ENCODE measurements around the gene ZAP70. TPM values are rescaled to one million over a fixed set of nuclear protein-coding genes. Genes with fewer than 3 reads are reported as not detected.

Gene ZAP70
- total and polyA plus RNA-seq, 2 donors (not counting 1 experiment from before 2014, with no cell fraction given): 3.4 to 20.5 TPM

DNA sequence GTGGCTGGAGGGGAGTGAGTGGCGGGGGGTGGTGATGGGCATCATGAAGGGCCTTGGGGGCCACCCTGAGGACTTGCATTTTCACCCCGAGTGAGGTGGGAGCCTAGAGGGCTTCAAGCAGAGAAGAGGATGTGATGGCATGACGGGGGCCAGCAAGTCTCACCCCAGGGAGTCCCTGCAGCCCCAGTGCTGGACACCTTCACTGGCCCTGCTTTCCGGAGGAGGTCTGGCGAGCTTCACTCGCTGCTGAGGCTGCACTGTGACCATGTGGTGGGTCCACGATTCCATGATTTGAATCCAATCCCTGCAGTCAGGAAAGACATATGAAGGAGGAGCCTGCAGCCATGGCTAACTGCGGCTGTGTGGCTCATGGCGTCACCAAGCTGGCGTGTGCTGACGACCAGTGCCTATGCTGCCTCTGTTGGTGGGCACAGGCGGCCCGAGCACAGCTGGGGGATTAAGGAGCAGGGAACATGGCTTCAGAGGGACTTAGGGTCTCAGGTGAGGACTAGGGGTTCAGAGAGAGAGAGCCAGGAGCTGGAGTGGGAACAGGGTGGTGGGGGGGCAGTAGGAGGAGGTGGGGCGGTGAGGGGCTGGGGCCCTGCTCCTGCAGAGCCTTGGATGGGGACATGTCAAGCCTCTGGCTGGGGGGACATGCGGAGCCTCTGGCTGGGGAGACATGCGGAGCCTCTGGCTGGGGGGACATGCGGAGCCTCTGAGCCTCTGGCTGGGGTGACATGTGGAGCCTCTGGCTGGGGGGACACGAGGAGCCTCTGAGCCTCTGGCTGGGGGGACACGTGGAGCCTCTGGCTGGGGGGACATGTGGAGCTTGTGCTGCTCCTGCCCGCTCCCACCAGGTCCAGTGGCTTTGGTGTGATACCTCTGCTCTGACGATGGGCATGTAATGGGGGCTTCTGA lies 3.6 kb downstream of the ZAP70 start:
- Mint-ChIP-seq H3K27me3 (no peaks in the 10 kb centered on the region), H3K4me1 (peaks cover 39% of the 10 kb centered on the region), H3K4me3 (no peak overlapping the region), H3K27ac (peak overlapping the region; percentile 80), H3K9me3 (ENCODE audit: insufficient read depth) (no peaks in the 10 kb centered on the region)
- Histone ChIP-seq H3K9me3 (ENCODE audit: control extremely low read depth in 1 of 3, control insufficient read depth in 2 of 3, insufficient read depth in 1 of 3, low read length in 2 of 3) (peaks cover 0 to 15% (median 0%) of the 10 kb centered on the region in 3 donors), H3K79me2 (ENCODE audit: control insufficient read depth, insufficient read depth, low read length) (peaks cover 14% of the 10 kb centered on the region), H3K9ac (ENCODE audit: low read length) (no peak overlapping the region), H3K27me3 (replicated peaks in 1 of 4; ENCODE audit: control extremely low read depth in 1 of 4, control insufficient read depth in 3 of 4, insufficient read depth in 4 of 4, low read length in 3 of 4) (no peaks in the 10 kb centered on the region), H4K20me1 (ENCODE audit: control insufficient read depth, insufficient read depth, low read length, poor library complexity, severe bottlenecking) (no peaks in the 10 kb centered on the region), H3K4me2 (replicated peaks; ENCODE audit: low read depth, low read length, poor library complexity, severe bottlenecking) (no peak overlapping the region), H3K4me3 (ENCODE audit: control extremely low read depth in 1 of 5, extremely low read depth in 1 of 5, insufficient read depth in 1 of 5, low read depth in 2 of 5, low read length in 4 of 5) (no peak overlapping the region), H2AFZ (ENCODE audit: insufficient read depth, low read depth, low read length, poor library complexity, severe bottlenecking) (no peak overlapping the region), H3K36me3 (replicated peaks in 1 of 2; ENCODE audit: control extremely low read depth in 1 of 2, control insufficient read depth in 1 of 2, extremely low read depth in 1 of 2, insufficient read depth in 2 of 2, low read length in 1 of 2) (no peaks in the 10 kb centered on the region), H3K27ac (ENCODE audit: low read length in 2 of 2) (no peak overlapping the region), H3K4me1 (ENCODE audit: control insufficient read depth in 2 of 2, insufficient read depth in 2 of 2, low read length in 2 of 2) (peaks cover 31 to 32% of the 10 kb centered on the region in 2 donors)
- ATAC-seq (ENCODE audit: low read depth) (no peak), DNase-seq (no peak)
- 95% methylated on average over 21 of the region's 21 CpGs for WGBS (ENCODE audit: insufficient coverage)
- ChIA-PET CTCF (interaction anchor here (0.5 to 1.5 kb wide), 3 partner anchors 11 to 668 kb away, joined by 3 to 6 read pairs (median 4); no protein-coding TSS in a partner anchor), POLR2A (no interaction called here)
- no peak for TF ChIP-seq EZH2 (IDR thresholded peaks at IDR 0.05; ENCODE audit: borderline replicate concordance, insufficient read depth, low read depth, low read length, poor library complexity, severe bottlenecking)
- TF ChIP-seq, protein P1, sequence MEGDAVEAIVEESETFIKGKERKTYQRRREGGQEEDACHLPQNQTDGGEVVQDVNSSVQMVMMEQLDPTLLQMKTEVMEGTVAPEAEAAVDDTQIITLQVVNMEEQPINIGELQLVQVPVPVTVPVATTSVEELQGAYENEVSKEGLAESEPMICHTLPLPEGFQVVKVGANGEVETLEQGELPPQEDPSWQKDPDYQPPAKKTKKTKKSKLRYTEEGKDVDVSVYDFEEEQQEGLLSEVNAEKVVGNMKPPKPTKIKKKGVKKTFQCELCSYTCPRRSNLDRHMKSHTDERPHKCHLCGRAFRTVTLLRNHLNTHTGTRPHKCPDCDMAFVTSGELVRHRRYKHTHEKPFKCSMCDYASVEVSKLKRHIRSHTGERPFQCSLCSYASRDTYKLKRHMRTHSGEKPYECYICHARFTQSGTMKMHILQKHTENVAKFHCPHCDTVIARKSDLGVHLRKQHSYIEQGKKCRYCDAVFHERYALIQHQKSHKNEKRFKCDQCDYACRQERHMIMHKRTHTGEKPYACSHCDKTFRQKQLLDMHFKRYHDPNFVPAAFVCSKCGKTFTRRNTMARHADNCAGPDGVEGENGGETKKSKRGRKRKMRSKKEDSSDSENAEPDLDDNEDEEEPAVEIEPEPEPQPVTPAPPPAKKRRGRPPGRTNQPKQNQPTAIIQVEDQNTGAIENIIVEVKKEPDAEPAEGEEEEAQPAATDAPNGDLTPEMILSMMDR (IDR thresholded peaks at IDR 0.05): no peak
- intact Hi-C loops (cut with micrococcal nuclease): no loop called here

DNA sequence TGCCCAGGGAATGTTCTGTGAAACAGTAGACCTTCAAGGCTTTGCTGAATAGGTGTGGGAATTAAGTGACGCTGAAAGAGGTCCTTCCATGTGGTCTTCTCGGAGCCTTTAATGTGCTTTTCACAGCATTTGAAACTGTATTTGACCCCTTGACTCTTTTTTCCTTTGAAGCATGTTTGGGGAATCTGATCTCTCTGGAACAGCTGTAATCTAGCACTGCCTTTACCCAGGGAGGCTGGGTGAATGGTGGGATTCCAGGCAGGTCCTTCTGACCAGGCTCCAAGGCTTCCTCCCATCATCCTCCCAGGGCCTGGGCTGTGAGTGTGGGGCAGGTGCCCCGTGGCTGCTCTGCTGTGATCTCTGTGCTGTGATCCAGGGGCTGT lies 4.2 kb downstream of the ZAP70 start:
- Histone ChIP-seq H4K20me1 (ENCODE audit: control insufficient read depth, insufficient read depth, low read length, poor library complexity, severe bottlenecking) (no peaks in the 10 kb centered on the region), H3K36me3 (replicated peaks in 1 of 2; ENCODE audit: control extremely low read depth in 1 of 2, control insufficient read depth in 1 of 2, extremely low read depth in 1 of 2, insufficient read depth in 2 of 2, low read length in 1 of 2) (no peaks in the 10 kb centered on the region), H2AFZ (ENCODE audit: insufficient read depth, low read depth, low read length, poor library complexity, severe bottlenecking) (peak overlapping the region; percentile 90), H3K9ac (ENCODE audit: low read length) (no peak overlapping the region), H3K4me2 (replicated peaks; ENCODE audit: low read depth, low read length, poor library complexity, severe bottlenecking) (peak overlapping the region; percentile 73), H3K27ac (ENCODE audit: low read length in 2 of 2) (peak overlapping the region in 1 of 2 donors; percentile 60), H3K4me1 (ENCODE audit: control insufficient read depth in 2 of 2, insufficient read depth in 2 of 2, low read length in 2 of 2) (peaks cover 31 to 32% of the 10 kb centered on the region in 2 donors), H3K79me2 (ENCODE audit: control insufficient read depth, insufficient read depth, low read length) (peaks cover 14% of the 10 kb centered on the region), H3K4me3 (ENCODE audit: control extremely low read depth in 1 of 5, extremely low read depth in 1 of 5, insufficient read depth in 1 of 5, low read depth in 2 of 5, low read length in 4 of 5) (no peak overlapping the region), H3K9me3 (ENCODE audit: control extremely low read depth in 1 of 3, control insufficient read depth in 2 of 3, insufficient read depth in 1 of 3, low read length in 2 of 3) (peaks cover 0 to 15% (median 0%) of the 10 kb centered on the region in 3 donors), H3K27me3 (replicated peaks in 1 of 4; ENCODE audit: control extremely low read depth in 1 of 4, control insufficient read depth in 3 of 4, insufficient read depth in 4 of 4, low read length in 3 of 4) (no peaks in the 10 kb centered on the region)
- DNase-seq (no peak), ATAC-seq (ENCODE audit: low read depth) (no peak)
- CTCF ChIA-PET: interaction anchor here (0.5 to 1.5 kb wide), 4 partner anchors 10 to 668 kb away, joined by 3 to 12 read pairs (median 5); no protein-coding TSS in a partner anchor
- Mint-ChIP-seq H3K4me3 (peak overlapping the region; percentile 29), H3K9me3 (ENCODE audit: insufficient read depth) (no peaks in the 10 kb centered on the region), H3K4me1 (peaks cover 39% of the 10 kb centered on the region), H3K27me3 (no peaks in the 10 kb centered on the region), H3K27ac (peak overlapping the region; percentile 67)
- 100% methylated on average over 2 of the region's 3 CpGs for WGBS (ENCODE audit: insufficient coverage)
- intact Hi-C loops (cut with micrococcal nuclease): no loop called here
- TF ChIP-seq, protein P1 (IDR thresholded peaks at IDR 0.05): no peak
- no peak for TF ChIP-seq EZH2 (IDR thresholded peaks at IDR 0.05; ENCODE audit: borderline replicate concordance, insufficient read depth, low read depth, low read length, poor library complexity, severe bottlenecking)
- POLR2A ChIA-PET: no interaction called here
